ENCODE data around the gene DNAJB4.
A peak's percentile ranks its signal among the peaks of the same experiment; 100 is the strongest.

The DNAJB4 gene

DNA sequence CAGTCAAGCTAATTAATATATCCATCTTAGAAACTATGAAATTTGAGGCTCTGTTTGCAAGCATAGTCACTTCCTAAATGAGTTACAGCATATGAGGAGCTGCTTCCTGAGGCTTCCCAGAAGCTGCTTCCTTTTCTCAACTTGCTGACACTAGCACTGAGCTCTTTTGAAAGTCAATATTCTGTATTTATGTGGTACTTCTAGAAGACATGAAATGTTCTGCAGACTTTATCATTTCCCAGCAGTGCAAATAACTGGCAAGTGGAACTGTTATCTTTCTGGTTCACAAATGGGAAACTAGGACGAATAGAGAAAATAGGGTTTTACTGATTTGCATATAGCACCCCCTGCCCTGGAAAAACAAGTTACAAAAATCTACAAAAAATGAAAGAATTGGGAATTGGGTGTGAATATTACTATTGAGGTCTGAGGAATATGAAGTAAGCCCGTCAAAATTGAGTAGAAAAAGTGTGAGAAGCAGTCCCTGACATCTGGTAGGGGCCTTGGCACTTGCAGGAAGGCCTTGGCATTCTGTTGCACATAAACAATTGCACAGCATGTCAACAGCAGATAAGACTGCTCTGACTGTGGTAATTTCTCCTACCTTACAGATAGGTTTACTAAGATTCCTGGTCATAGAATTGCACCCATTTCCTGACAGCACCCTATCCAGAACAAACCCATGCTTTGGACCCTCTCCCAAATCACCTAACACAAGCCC is 48.1 kb downstream of the DNAJB4 start:
- Histone ChIP-seq H3K9me3 (ENCODE audit: insufficient read depth, low read length) (no peaks in the 10 kb centered on the region), H3K36me3 (replicated peaks; ENCODE audit: low read depth, low read length) (no peaks in the 10 kb centered on the region), H3K4me1 (ENCODE audit: low read length) (no peaks in the 10 kb centered on the region), H4K20me1 (ENCODE audit: insufficient read depth, low read length) (no peaks in the 10 kb centered on the region), H3K27ac (ENCODE audit: low read length) (no peak overlapping the region), H3K27me3 (ENCODE audit: low read depth, low read length) (no peaks in the 10 kb centered on the region), H3K79me2 (ENCODE audit: low read length) (no peaks in the 10 kb centered on the region), H3K4me3 (ENCODE audit: low read length) (no peak overlapping the region), H3K9ac (ENCODE audit: low read length) (no peak overlapping the region), H3K4me2 (ENCODE audit: low read length) (no peak overlapping the region), H2AFZ (ENCODE audit: low read depth, low read length) (no peak overlapping the region)
- no peak for TF ChIP-seq EZH2phosphoT487 (IDR thresholded peaks at IDR 0.05; ENCODE audit: low read depth)
- TF ChIP-seq, protein P1, sequence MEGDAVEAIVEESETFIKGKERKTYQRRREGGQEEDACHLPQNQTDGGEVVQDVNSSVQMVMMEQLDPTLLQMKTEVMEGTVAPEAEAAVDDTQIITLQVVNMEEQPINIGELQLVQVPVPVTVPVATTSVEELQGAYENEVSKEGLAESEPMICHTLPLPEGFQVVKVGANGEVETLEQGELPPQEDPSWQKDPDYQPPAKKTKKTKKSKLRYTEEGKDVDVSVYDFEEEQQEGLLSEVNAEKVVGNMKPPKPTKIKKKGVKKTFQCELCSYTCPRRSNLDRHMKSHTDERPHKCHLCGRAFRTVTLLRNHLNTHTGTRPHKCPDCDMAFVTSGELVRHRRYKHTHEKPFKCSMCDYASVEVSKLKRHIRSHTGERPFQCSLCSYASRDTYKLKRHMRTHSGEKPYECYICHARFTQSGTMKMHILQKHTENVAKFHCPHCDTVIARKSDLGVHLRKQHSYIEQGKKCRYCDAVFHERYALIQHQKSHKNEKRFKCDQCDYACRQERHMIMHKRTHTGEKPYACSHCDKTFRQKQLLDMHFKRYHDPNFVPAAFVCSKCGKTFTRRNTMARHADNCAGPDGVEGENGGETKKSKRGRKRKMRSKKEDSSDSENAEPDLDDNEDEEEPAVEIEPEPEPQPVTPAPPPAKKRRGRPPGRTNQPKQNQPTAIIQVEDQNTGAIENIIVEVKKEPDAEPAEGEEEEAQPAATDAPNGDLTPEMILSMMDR (IDR thresholded peaks at IDR 0.05; ENCODE audit: low read depth, low read length), result no peak

DNA sequence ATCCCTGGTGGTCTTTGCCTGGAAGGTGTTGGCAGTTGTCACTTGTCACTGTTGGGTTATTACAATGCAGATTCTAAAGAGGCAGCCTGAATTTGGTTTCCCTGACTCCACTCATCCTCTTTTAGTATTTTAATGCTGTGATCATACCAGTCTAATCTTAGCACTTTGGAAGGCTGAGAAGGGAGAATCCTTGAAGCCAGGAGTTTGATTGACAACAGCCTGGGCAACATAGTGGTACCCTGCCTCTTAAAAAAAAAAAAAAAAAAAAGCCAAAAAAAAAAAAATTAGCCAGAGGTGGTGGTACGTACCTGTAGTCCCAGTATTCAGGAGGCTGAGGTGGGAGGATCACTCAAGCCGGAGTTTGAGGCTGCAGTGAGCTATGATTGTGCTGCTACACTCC is 48.8 kb downstream of the DNAJB4 start:
- Histone ChIP-seq H2AFZ (ENCODE audit: low read depth, low read length) (no peak overlapping the region), H3K79me2 (ENCODE audit: low read length) (no peaks in the 10 kb centered on the region), H3K9ac (ENCODE audit: low read length) (no peak overlapping the region), H3K27ac (ENCODE audit: low read length) (no peak overlapping the region), H3K9me3 (ENCODE audit: insufficient read depth, low read length) (no peaks in the 10 kb centered on the region), H3K36me3 (replicated peaks; ENCODE audit: low read depth, low read length) (no peaks in the 10 kb centered on the region), H3K4me3 (ENCODE audit: low read length) (no peak overlapping the region), H3K4me2 (ENCODE audit: low read length) (no peak overlapping the region), H3K27me3 (ENCODE audit: low read depth, low read length) (no peaks in the 10 kb centered on the region), H3K4me1 (ENCODE audit: low read length) (no peaks in the 10 kb centered on the region), H4K20me1 (ENCODE audit: insufficient read depth, low read length) (no peaks in the 10 kb centered on the region)
- TF ChIP-seq EZH2phosphoT487 (IDR thresholded peaks at IDR 0.05; ENCODE audit: low read depth), result no peak
- TF ChIP-seq, protein P1 (IDR thresholded peaks at IDR 0.05; ENCODE audit: low read depth, low read length), result no peak

DNA sequence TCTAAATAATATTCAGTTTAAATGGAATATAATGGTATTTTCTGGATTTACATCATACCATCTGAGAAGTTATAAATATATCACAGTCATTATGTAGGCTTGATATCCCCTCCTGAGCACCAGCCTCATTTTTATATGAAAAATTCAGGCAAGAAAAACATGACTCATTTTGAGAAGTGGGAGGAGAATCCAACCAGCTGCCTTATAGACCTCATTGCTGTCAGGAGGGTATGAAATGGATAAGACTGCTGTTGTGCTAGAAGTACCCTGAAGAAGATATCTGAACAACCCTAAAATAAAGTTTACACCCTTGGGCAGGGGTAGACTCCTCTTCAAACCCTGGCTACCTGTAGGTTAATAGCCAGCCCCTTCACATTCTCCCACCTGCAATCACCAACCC is 49.8 kb downstream of the DNAJB4 start:
- TF ChIP-seq, protein P1 (IDR thresholded peaks at IDR 0.05; ENCODE audit: low read depth, low read length), result no peak
- TF ChIP-seq EZH2phosphoT487 (IDR thresholded peaks at IDR 0.05; ENCODE audit: low read depth), result no peak
- Histone ChIP-seq H3K4me1 (ENCODE audit: low read length) (no peaks in the 10 kb centered on the region), H3K4me2 (ENCODE audit: low read length) (no peak overlapping the region), H3K79me2 (ENCODE audit: low read length) (no peaks in the 10 kb centered on the region), H2AFZ (ENCODE audit: low read depth, low read length) (peak overlapping the region; percentile 65; the same call in 1 of the 2 replicates), H3K9me3 (ENCODE audit: insufficient read depth, low read length) (no peaks in the 10 kb centered on the region), H4K20me1 (ENCODE audit: insufficient read depth, low read length) (no peaks in the 10 kb centered on the region), H3K4me3 (ENCODE audit: low read length) (no peak overlapping the region), H3K27me3 (ENCODE audit: low read depth, low read length) (no peaks in the 10 kb centered on the region), H3K36me3 (replicated peaks; ENCODE audit: low read depth, low read length) (no peaks in the 10 kb centered on the region), H3K27ac (ENCODE audit: low read length) (no peak overlapping the region), H3K9ac (ENCODE audit: low read length) (no peak overlapping the region)

DNA sequence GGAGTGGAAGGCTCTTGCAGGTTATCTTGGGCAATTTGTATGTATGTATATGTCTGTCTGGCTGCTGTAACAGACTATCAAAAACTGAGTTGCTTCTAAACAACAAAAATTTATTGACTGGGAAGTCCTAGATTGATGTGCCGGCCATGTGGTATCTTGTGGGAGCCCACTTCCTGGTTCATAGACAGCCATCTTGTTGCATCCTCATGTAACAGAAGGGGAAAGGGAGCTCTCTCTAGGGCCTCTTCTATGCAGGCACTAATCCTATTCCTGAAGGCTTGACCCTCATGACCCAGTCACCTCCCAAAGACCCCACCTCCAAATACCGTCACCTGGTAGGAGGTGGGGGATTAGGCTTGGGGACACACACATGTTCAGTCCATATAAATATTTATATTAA is 50.2 kb downstream of the DNAJB4 start:
- Histone ChIP-seq H3K27ac (ENCODE audit: low read length) (no peak overlapping the region), H3K36me3 (replicated peaks; ENCODE audit: low read depth, low read length) (no peaks in the 10 kb centered on the region), H3K4me2 (ENCODE audit: low read length) (no peak overlapping the region), H3K4me3 (ENCODE audit: low read length) (no peak overlapping the region), H3K9me3 (ENCODE audit: insufficient read depth, low read length) (no peaks in the 10 kb centered on the region), H4K20me1 (ENCODE audit: insufficient read depth, low read length) (no peaks in the 10 kb centered on the region), H3K79me2 (ENCODE audit: low read length) (no peaks in the 10 kb centered on the region), H3K27me3 (ENCODE audit: low read depth, low read length) (no peaks in the 10 kb centered on the region), H2AFZ (ENCODE audit: low read depth, low read length) (peak overlapping the region; percentile 65; the same call in 1 of the 2 replicates), H3K4me1 (ENCODE audit: low read length) (no peaks in the 10 kb centered on the region), H3K9ac (ENCODE audit: low read length) (no peak overlapping the region)
- TF ChIP-seq, protein P1 (IDR thresholded peaks at IDR 0.05; ENCODE audit: low read depth, low read length), result no peak
- no peak for TF ChIP-seq EZH2phosphoT487 (IDR thresholded peaks at IDR 0.05; ENCODE audit: low read depth)
